Gastrocnemius medialis (tissue), 4 donors: ENCODE data around the gene LMCD1. TPM values are rescaled to one million over a fixed set of nuclear protein-coding genes. Genes with fewer than 3 reads are reported as not detected.

Experiments used
- ATAC-seq, 2 donors: fragments of 150-250 bp; one replicate each; pipeline ENCODE4 v1.9.1; 2016
- DNase-seq, 2 donors: peaks; one replicate each; pipeline ENCODE4 v3.0.0-alpha.2; 2019
- H3K27ac ChIP-seq, 4 donors: fragments of 200-600 bp; sonication (generic); 1 replicate in 1 of 4; 2 replicates in 3 of 4; pipeline ENCODE4 v1.5.1; 2016 to 2018; ENCODE audit warnings: mild to moderate bottlenecking in 2 of 4, moderate library complexity in 1 of 4
- H3K27me3 ChIP-seq, 3 donors: fragments of 200-600 bp; sonication (generic) in 2 of 3; 1 replicate in 1 of 3; 2 replicates in 2 of 3; pipeline versions ENCODE4 v1.5.1 to v1.6.0; 2016 to 2019; ENCODE audit warnings: mild to moderate bottlenecking in 1 of 3, moderate library complexity in 1 of 3
- H3K36me3 ChIP-seq, 2 donors: fragments of 200-600 bp; sonication (generic) in 1 of 2; one replicate each; pipeline ENCODE4 v1.5.1; 2017 to 2018
- H3K4me1 ChIP-seq, 2 donors: fragments of 200-600 bp; sonication (generic) in 1 of 2; one replicate each; pipeline ENCODE4 v1.5.1; 2016 to 2017; ENCODE audit warnings: mild to moderate bottlenecking in 2 of 2
- H3K4me3 ChIP-seq, 4 donors: fragments of 200-600 bp; sonication (generic) in 3 of 4; 1 replicate in 1 of 4; 2 replicates in 3 of 4; pipeline ENCODE4 v1.5.1; 2016 to 2019; ENCODE audit warnings: mild to moderate bottlenecking in 2 of 4
- H3K9me3 ChIP-seq, 3 donors: fragments of 200-600 bp; sonication (generic) in 2 of 3; 1 replicate in 1 of 3; 2 replicates in 2 of 3; pipeline ENCODE4 v1.5.1; 2016 to 2019
- POLR2A ChIP-seq, 2 donors: fragments of 450-650 bp; IDR thresholded peaks; one replicate each; pipeline ENCODE4 v1.6.1; 2017; ENCODE audit warnings: antibody characterized with exemption in 2 of 2, mild to moderate bottlenecking in 2 of 2, moderate library complexity in 2 of 2
- in situ Hi-C, 4 donors: fragments of 200-750 bp; cut with MboI; loops; one replicate each; pipeline versions ENCODE4 v1.15.0 to v1.8.0; 2017; ENCODE audit warnings: low sequenced_read_pairs in 4 of 4
- intact Hi-C: fragments of 100-400 bp; cut with DNase I; formaldehyde crosslinking; loops from one replicate; pipeline ENCODE4 v1.15.1; 2023; ENCODE audit warnings: low total_unique reads
- total RNA-seq, 4 donors: library from RNA; depleted of rRNA; stranded (reverse); fragments of >200 nt; gene quantifications; one replicate each; pipeline versions ENCODE4 v1.1.0 to v1.2.3, GENCODE V29; 2016
- TF ChIP-seq, protein P1 (sequence below), 5 experiments: fragments of 450-650 bp in 3 of 5; fragments of 200-600 bp in 2 of 5; sonication (generic) in 2 of 5; IDR thresholded peaks in 4 of 5; conservative IDR thresholded peaks in 1 of 5; 1 replicate in 4 of 5; 2 replicates in 1 of 5; pipeline ENCODE4 v1.5.1; 2016 to 2019; ENCODE audit warnings: antibody characterized with exemption in 5 of 5, mild to moderate bottlenecking in 3 of 5, moderate library complexity in 3 of 5

Gene LMCD1
- total RNA-seq, 4 donors from 2014 or later, result 96.0 to 581 (median 167) TPM

DNA sequence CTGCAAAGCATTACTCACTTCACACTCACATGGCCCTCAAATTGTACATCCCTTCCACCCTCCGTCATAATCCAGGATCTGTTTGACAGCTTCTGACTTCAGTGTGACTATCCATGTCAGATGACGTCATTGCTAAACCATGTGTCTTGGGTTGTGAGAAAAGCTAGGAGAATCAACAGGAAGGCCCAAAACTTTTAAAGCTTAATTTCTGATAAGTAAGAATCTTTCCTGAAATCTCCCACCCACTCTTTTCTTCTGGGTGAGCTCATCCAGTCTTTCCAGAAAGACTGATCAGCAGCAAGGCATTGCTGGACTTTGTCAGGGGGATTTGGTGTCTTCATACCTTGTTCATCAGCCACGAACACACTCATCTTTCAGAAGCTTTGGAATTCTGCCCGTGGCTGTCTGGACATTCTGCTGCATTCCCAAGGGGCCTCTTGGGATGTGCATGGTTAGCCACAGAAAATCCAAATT lies 11.5 kb upstream of the LMCD1 start:
- H3K4me3 ChIP-seq, result no peak overlapping the region
- peak overlapping the region; percentile 82 to 96 (median 90) for H3K27ac ChIP-seq
- peak; percentile 20 to 34 for ATAC-seq
- DNase-seq, result peak; percentile 48 to 65
- TF ChIP-seq, protein P1, sequence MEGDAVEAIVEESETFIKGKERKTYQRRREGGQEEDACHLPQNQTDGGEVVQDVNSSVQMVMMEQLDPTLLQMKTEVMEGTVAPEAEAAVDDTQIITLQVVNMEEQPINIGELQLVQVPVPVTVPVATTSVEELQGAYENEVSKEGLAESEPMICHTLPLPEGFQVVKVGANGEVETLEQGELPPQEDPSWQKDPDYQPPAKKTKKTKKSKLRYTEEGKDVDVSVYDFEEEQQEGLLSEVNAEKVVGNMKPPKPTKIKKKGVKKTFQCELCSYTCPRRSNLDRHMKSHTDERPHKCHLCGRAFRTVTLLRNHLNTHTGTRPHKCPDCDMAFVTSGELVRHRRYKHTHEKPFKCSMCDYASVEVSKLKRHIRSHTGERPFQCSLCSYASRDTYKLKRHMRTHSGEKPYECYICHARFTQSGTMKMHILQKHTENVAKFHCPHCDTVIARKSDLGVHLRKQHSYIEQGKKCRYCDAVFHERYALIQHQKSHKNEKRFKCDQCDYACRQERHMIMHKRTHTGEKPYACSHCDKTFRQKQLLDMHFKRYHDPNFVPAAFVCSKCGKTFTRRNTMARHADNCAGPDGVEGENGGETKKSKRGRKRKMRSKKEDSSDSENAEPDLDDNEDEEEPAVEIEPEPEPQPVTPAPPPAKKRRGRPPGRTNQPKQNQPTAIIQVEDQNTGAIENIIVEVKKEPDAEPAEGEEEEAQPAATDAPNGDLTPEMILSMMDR (IDR thresholded peaks at IDR 0.05 in 4 of 5, conservative IDR thresholded peaks at IDR 0.05 in 1 of 5), result no peak
- no peak for TF ChIP-seq POLR2A (IDR thresholded peaks at IDR 0.05)
- no peaks in the 10 kb centered on the region for H3K36me3 ChIP-seq
- in situ Hi-C loops, result no loop called here
- H3K9me3 ChIP-seq, result no peaks in the 10 kb centered on the region
- peaks cover 41 to 50% of the 10 kb centered on the region in 2 donors for H3K4me1 ChIP-seq
- intact Hi-C loops, result no loop called here
- no peaks in the 10 kb centered on the region for H3K27me3 ChIP-seq

DNA sequence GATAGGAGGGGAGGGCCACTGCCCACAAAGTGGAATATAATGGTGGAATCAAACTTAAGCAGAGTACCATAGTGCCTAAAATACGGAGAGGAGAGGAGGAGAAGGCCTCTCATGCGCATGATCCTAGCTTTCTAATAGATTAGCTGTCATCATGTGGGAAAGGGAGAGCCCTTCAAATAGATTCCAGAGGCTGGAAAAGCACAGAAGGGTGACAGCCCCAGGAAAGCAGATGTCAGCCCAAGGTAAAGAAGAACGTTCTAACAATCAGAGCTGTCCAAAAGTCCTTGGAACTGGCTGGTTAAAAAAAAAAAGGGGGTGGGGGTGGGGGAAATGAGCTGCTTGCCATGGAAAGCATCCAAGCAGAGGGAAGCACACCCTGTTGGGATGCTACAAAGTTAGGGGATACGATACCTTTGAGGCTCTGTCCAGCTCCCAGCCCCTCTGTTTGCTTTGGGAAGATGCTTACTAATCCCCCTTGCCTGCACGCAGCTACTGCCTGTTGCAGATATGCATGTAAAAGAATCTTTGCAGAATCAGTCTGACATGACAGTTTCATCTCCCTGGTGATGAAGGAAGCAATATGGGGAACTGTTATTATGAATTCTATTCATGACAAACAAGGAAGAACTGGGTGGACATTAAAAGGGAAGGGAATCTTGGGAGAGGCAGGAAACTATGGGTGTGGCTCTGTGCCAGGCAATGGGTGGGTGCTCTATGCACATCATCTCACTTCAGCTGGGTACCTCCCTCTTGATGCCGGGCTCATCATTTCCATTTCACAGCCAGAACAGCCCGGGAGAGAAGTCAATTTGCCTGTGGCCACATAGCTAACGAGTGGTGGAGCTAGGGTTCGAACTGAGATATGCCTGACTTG lies 10.1 kb upstream of the LMCD1 start:
- H3K4me1 ChIP-seq, result peaks cover 41 to 50% of the 10 kb centered on the region in 2 donors
- H3K9me3 ChIP-seq, result no peaks in the 10 kb centered on the region
- in situ Hi-C loops, result no loop called here
- no peak for ATAC-seq
- no peak overlapping the region for H3K4me3 ChIP-seq
- TF ChIP-seq POLR2A (IDR thresholded peaks at IDR 0.05), result no peak
- TF ChIP-seq, protein P1 (IDR thresholded peaks at IDR 0.05 in 4 of 5, conservative IDR thresholded peaks at IDR 0.05 in 1 of 5), result no peak
- peak overlapping the region; percentile 82 to 96 (median 90) for H3K27ac ChIP-seq
- DNase-seq, result peak in 1 of 2 donors; percentile 44
- H3K36me3 ChIP-seq, result no peaks in the 10 kb centered on the region
- intact Hi-C loops, result no loop called here
- no peaks in the 10 kb centered on the region for H3K27me3 ChIP-seq

DNA sequence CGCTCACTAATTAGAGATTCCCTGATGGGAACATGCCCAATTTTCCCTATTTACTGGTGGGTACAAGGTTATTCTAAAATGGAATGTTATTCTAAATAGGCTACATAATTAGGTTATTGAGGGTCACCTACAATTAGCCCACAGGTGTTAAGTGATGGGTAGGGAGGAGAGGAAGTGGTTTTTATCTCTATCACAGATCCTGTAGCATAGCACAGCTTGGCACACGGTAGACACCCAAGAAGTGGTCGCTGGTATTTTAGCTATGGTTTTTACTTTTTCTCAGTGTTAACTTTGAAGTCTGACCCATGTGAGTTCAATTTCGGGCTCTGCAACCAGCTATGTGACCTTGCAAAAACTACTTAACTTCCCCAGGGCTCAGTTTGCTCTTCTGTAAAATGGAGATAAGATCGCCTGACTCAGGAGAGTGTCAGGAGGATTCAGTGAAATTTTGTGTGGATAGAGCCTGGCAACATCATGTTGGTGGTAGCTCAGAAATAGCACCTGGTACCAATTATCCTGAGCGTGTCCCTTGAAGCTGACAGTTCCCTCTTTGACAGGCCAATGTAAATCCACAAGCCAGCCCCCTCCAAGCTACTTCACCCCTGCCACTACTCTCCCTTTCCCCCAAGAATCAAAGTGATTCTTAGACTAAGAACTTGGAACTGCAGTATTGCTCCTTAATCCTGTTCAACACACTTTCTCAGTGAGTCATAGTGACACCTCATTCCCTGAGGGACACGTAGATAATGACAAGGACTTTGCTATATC lies 8.7 kb upstream of the LMCD1 start:
- Histone ChIP-seq H3K4me1 (peaks cover 29 to 37% of the 10 kb centered on the region in 2 donors), H3K9me3 (no peaks in the 10 kb centered on the region), H3K27ac (no peak overlapping the region), H3K36me3 (no peaks in the 10 kb centered on the region), H3K4me3 (no peak overlapping the region), H3K27me3 (no peaks in the 10 kb centered on the region)
- intact Hi-C loops (no loop called here), in situ Hi-C loops (no loop called here)
- TF ChIP-seq, protein P1 (IDR thresholded peaks at IDR 0.05 in 4 of 5, conservative IDR thresholded peaks at IDR 0.05 in 1 of 5), result no peak
- TF ChIP-seq POLR2A (IDR thresholded peaks at IDR 0.05), result no peak
- ATAC-seq (no peak), DNase-seq (no peak)

DNA sequence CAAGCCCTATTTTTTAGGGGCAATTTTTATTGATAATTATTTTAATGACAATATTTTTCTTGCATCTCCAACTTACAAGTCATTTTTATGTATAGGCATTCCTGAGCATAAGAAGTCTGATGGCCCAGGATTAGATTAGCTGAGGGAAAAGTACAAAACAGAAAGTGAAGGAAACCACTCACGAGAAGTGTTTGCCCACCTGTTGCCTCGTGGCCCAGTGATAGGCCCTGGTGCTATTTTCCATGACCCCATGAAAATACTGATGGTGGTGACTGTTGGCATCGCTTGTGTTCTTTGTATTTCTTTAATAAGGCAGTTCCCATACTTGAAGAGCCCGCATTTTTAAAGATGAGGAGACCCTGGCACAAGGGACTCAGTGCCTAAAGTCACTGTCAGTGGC lies 7.9 kb upstream of the LMCD1 start:
- H3K36me3 ChIP-seq, result no peaks in the 10 kb centered on the region
- no peak for DNase-seq
- in situ Hi-C loops (no loop called here), intact Hi-C loops (no loop called here)
- no peak overlapping the region for H3K4me3 ChIP-seq
- no peaks in the 10 kb centered on the region for H3K27me3 ChIP-seq
- ATAC-seq, result no peak
- H3K4me1 ChIP-seq, result peaks cover 26 to 34% of the 10 kb centered on the region in 2 donors
- TF ChIP-seq, protein P1 (IDR thresholded peaks at IDR 0.05 in 4 of 5, conservative IDR thresholded peaks at IDR 0.05 in 1 of 5), result no peak
- TF ChIP-seq POLR2A (IDR thresholded peaks at IDR 0.05), result no peak
- H3K9me3 ChIP-seq, result no peaks in the 10 kb centered on the region
- no peak overlapping the region for H3K27ac ChIP-seq
